ENCODE data around the gene TCP11L2.

DNA sequence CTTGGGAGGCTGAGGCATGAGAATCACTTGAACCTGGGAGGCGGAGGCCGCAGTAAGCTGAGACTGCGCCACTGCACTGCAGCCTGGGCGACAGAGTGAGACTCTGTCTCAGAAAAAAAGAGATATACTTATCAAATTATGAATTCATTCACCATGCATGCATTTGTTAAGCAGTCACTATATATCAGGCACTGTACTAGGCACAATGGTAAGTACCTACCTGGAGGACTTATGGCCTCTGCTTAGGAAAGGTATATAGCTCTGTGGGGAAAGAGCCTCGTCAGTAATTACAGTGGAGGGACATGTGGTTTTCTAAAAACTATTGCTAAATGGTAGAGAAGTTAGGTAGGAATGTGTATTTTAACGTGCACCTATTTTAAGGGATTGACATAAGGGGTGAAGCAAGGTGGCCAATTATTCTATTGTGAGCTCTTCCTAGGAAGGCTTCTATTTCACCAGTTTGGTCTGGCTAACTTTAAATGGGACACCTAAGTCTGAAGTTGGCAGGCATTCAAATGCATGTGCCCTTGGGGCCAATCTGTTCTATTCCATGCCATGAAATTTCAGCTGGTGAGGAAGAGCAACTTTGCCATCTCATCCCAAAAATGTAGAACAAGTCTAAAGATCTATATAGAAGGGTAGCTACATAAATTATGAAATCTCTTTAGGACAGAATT, 15.0 kb downstream of the TCP11L2 start:
- TF ChIP-seq CTCF (conservative IDR thresholded peaks at IDR 0.05; ENCODE audit: low read length): no peak
- no peak for TF ChIP-seq EZH2phosphoT487 (IDR thresholded peaks at IDR 0.05; ENCODE audit: borderline replicate concordance)

Data from Loucy (cell line).